Measurements from ENCODE around the gene NPL. TPM values are rescaled to one million over a fixed set of nuclear protein-coding genes. Genes with fewer than 3 reads are reported as not detected.

The NPL gene
- total and polyA plus RNA-seq, 2 donors (not counting 3 experiments of a cell fraction or from before 2014, with no cell fraction given) = 0.14 to 0.75 TPM

DNA sequence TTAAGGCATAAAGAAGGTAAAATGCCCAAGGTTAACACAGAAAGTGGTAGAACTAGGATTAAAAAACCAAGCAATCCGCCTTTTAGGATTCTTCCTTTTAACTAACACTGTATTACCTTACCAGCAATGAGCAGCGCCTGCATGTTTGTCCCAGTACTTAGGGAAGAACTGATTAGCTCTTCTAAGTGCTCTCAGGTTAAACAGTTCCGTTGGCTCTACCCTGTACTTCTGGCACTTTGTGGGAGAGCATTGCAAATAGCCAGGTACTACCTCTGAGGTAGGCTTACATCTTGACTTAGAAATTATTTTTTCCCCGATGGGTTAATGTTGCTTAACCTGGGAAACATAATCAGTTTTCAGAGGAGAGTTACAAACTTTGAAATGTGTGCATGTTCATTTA is 71.1 kb downstream of the NPL start:
- H3K79me2 ChIP-seq (ENCODE audit: control insufficient read depth, insufficient read depth, low read length) = peaks cover 46% of the 10 kb centered on the region
- dilution Hi-C loops (cut with MboI; ENCODE audit: extremely low pct_ligation_motif_present, low sequenced_read_pairs) (no loop called here), intact Hi-C loops (cut with micrococcal nuclease) (no loop called here)
- POLR2A ChIA-PET = no interaction called here
- no peaks in the 10 kb centered on the region for H3K9me1 ChIP-seq (replicated peaks; ENCODE audit: control insufficient read depth, extremely low read depth, insufficient read depth, low read length)
- peaks cover 9% of the 10 kb centered on the region for H4K20me1 ChIP-seq (replicated peaks; ENCODE audit: control insufficient read depth, extremely low read depth, insufficient read depth, low read length)
- H3K9ac ChIP-seq (replicated peaks; ENCODE audit: extremely low read depth, insufficient read depth, low read length) = no peak overlapping the region
- no peak overlapping the region for H3K4me3 ChIP-seq (replicated peaks in 1 of 3; ENCODE audit: insufficient read depth in 1 of 3, low read depth in 1 of 3, low read length in 3 of 3)
- no TSS peak for BruUV-seq (replicated peaks)
- H3K4me2 ChIP-seq (ENCODE audit: insufficient read depth, low read length) = no peak overlapping the region
- H3K9me3 ChIP-seq (replicated peaks; ENCODE audit: control insufficient read depth, insufficient read depth, low read length) = no peaks in the 10 kb centered on the region
- CTCF ChIA-PET = no interaction called here
- H2AFZ ChIP-seq (ENCODE audit: low read depth, low read length) = no peak overlapping the region
- H3K27ac ChIP-seq (ENCODE audit: insufficient read depth, low read depth, low read length) = no peak overlapping the region
- FAIRE-seq = no peak
- no peaks in the 10 kb centered on the region for H3K4me1 ChIP-seq (ENCODE audit: control insufficient read depth, extremely low read depth, insufficient read depth, low read length)
- peaks cover 39 to 64% of the 10 kb centered on the region in 2 experiments for H3K36me3 ChIP-seq (ENCODE audit: control insufficient read depth in 2 of 2, extremely low read depth in 1 of 2, insufficient read depth in 2 of 2, low read length in 2 of 2)
- TF ChIP-seq, protein P1, sequence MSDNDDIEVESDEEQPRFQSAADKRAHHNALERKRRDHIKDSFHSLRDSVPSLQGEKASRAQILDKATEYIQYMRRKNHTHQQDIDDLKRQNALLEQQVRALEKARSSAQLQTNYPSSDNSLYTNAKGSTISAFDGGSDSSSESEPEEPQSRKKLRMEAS (IDR thresholded peaks at IDR 0.05; ENCODE audit: insufficient read depth, insufficient read length) = no peak
- TF ChIP-seq MYC (IDR thresholded peaks at IDR 0.05; ENCODE audit: low read depth, low read length) (no peak), GATA2 (IDR thresholded peaks at IDR 0.05; ENCODE audit: insufficient read depth, insufficient read length, low read depth, low read length) (no peak), JUN (IDR thresholded peaks at IDR 0.05; ENCODE audit: borderline replicate concordance, insufficient read depth, insufficient read length, low read depth) (no peak), EZH2 (IDR thresholded peaks at IDR 0.05; ENCODE audit: borderline replicate concordance, low read depth, low read length, severe bottlenecking) (no peak), POLR2AphosphoS5 (IDR thresholded peaks at IDR 0.05; ENCODE audit: insufficient read depth, low read depth, low read length) (no peak), FOS (IDR thresholded peaks at IDR 0.05; ENCODE audit: borderline replicate concordance, insufficient read depth, low read length) (no peak), POLR2A (IDR thresholded peaks at IDR 0.05; ENCODE audit: low read depth, low read length) (no peak)
- TF ChIP-seq, protein P2, sequence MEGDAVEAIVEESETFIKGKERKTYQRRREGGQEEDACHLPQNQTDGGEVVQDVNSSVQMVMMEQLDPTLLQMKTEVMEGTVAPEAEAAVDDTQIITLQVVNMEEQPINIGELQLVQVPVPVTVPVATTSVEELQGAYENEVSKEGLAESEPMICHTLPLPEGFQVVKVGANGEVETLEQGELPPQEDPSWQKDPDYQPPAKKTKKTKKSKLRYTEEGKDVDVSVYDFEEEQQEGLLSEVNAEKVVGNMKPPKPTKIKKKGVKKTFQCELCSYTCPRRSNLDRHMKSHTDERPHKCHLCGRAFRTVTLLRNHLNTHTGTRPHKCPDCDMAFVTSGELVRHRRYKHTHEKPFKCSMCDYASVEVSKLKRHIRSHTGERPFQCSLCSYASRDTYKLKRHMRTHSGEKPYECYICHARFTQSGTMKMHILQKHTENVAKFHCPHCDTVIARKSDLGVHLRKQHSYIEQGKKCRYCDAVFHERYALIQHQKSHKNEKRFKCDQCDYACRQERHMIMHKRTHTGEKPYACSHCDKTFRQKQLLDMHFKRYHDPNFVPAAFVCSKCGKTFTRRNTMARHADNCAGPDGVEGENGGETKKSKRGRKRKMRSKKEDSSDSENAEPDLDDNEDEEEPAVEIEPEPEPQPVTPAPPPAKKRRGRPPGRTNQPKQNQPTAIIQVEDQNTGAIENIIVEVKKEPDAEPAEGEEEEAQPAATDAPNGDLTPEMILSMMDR (IDR thresholded peaks at IDR 0.05; ENCODE audit: extremely low read depth in 1 of 2, insufficient read depth in 1 of 2, low read depth in 1 of 2, low read length in 2 of 2) = no peak
- H3K27me3 ChIP-seq (ENCODE audit: control insufficient read depth in 2 of 2, insufficient read depth in 2 of 2, low read length in 2 of 2) = no peaks in the 10 kb centered on the region
- DNase-seq (ENCODE audit: low read depth, low spot score) = no peak
